Activated CD4-positive, alpha-beta T cell treated with anti-CD3 and anti-CD28 coated beads, Interleukin-2, amount 50 U/mL, for 1 hour (primary cell): ENCODE data around the gene DGAT2.
"Not testable (repeated sequence)": the region's sequence is repeated elsewhere in the genome, so short reads cannot be mapped to it uniquely, and the experiment has no call there.

Source experiments
- DNase-seq: peaks from one replicate; pipeline ENCODE4 v3.0.0-alpha.2; 2020

Gene DGAT2, protein sequence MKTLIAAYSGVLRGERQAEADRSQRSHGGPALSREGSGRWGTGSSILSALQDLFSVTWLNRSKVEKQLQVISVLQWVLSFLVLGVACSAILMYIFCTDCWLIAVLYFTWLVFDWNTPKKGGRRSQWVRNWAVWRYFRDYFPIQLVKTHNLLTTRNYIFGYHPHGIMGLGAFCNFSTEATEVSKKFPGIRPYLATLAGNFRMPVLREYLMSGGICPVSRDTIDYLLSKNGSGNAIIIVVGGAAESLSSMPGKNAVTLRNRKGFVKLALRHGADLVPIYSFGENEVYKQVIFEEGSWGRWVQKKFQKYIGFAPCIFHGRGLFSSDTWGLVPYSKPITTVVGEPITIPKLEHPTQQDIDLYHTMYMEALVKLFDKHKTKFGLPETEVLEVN

DNA sequence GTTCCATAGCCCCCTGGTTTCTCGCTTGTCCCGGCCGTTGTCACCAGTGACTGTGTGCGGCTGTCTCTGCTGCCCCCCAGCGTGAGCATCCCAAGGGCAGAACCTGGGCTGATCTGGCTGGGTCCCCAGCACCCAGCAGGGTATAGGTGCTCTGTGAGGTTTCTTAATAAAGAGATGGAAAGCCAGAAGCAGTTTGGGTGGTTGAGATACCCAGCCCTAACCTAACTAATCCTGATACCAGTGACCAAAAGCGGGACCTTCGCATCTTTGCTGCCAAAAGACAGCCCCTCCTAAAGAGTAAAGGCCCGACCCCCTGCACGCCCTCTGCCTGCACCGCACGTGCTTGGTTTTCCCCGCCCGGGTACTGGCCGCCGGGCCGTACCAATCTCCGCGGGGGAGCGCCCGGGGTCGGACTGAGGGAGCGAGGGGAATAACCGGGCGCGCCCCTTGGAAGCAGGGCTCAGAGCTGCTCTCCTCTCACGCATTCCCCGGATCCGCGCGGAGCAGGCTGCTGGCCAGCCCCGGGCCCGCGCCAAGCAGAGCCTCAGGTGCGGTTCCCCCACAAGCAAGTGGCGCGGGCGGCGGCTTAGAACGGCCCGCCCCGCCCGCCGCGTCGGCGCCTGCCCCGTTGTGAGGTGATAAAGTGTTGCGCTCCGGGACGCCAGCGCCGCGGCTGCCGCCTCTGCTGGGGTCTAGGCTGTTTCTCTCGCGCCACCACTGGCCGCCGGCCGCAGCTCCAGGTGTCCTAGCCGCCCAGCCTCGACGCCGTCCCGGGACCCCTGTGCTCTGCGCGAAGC is at the start of gene DGAT2:
Gene DGAT2 (plus strand): TSS at position 667 of the 797 bp plus-strand sequence. CDS start 214 bp downstream, outside the sequence.
- DNase-seq, result peak; percentile 66

DNA sequence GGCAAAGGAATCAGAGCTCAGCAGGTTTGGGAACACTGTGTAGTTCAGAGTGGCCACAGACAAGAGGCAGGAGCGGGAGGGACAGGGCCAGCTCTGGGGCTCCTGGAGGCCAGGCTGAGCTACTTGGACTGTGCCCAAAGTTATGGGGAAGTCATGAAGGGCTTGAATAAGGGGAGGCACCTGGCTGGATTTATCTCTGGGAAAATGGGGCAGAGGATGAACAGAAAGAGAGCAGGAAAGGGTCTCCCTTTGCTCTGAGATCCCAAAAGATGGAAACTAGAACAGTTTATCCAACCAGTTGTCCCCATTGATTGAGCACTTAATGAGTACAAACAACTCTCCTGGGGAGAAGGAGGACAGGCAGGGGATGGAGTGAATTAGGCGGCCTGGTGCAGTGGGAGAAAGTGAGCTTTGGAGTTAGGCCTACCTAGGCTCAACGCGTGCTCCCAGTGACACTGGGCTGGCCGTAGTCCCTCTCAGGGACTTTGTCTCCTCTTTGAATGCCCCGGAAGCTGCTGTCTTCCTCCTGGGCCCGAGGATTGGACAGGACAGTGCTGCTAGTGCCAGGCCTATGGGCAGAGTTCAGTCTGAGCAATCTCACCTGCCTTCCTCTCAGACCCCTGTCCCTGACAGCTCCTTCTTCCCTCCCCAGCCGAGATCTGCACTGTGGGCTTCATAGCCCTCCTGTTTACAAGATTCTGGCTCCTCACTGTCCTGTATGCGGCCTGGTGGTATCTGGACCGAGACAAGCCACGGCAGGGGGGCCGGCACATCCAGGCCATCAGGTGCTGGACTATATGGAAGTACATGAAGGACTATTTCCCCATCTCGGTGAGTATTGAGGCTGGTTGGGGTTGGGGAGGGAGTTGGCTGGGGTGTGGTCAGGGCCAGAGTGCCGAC is 49.0 kb upstream of the DGAT2 start:
- no peak for DNase-seq

- DNase-seq, result no peak
These were observed 47.9 kb upstream of the DGAT2 start for GRCh38 chr11:75720639-75721038.

DNA sequence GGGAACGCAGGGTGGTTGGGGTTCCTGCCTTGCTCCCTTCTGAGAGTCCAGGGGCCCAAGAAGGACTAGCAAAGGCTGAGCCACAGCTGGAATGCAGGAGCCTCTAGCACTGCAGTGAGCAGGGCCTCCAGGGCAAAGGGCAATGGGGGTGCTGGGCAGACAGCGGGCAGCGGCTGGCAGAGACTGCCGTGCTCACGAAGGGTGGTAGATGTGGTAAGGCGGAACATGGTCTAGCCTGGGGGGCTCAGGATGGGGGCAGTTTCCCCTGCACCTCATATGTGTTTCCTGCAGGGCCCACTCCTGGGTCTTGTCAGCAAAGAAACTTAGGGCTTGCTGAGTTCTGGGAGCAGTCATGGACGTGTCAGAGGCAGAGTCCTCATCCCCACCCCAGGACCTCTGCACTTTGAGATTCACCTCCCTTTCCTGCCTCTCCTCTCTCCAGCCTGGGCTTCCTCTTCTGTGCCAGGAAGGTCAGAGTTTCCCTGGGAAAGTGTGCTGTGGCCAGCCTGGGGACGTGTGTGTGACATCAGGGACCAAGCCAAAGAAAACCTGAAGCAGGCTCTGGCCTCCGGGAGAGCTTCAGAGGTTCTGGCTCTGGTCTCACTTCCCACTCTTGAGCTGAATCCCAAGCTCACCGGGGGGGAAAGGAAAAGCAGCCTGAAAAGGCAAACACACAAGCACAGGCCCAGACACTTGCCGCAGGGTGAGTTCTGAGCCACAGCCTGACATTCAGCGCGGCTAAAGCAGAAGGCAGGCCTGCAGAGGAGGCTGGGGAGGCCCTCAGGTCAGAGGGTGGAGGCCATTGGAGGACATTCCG is 46.5 kb upstream of the DGAT2 start:
- DNase-seq, result no peak

DNA sequence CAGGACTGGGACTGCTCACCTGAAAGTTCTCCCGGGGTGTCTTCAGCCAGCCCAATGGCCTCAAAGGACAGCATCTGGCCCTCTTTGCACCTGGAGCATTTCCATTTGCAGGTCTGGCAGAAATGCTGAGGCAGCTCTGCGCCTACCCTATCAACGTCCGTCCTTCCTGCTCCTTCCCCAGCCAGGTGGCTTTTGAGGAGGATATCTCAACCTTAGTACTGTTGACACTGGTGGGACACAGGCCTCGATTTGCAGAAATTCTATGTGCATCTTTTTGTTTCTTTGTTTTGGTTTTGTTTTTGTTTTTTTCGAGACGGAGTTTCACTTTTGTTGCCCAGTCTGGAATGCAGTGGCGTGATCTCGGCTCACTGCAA is 45.9 kb upstream of the DGAT2 start:
- DNase-seq, result no peak

- no peak for DNase-seq
These were observed 42.8 kb upstream of the DGAT2 start for GRCh38 chr11:75725547-75726320.

DNA sequence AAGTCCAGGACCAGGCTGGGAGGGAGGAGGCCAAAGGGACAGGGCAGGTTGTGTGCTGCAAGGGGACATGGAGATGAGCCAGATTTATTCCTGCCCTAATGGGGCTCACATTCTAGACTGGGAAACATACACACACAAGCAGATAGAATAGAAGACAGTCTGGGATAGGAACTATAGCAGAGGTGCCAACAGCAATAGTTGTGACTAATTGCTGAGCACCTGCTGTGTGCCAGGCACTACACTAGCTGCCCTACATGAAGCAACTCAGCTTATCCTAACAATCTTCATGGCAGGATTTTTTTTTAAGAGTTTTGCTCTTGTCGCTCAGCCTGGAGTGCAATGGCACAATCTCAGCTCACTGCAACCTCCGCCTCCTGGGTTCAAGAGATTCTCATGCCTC is 39.6 kb upstream of the DGAT2 start:
- no peak for DNase-seq

DNA sequence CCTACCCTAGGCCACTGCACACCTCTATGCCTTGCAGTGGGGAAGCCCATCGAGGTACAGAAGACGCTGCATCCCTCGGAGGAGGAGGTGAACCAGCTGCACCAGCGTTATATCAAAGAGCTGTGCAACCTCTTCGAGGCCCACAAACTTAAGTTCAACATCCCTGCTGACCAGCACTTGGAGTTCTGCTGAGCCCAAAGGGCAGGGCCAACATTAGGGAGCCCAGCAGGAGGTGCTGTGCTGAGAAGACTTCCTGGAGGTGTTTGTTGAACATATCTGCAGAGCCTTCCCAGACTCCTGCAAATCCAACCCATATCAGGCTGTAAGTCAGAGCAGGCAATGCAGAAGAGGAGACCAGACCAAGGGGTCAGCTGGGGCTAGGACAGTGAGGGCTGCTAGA is 37.5 kb upstream of the DGAT2 start:
- no peak for DNase-seq

DNA sequence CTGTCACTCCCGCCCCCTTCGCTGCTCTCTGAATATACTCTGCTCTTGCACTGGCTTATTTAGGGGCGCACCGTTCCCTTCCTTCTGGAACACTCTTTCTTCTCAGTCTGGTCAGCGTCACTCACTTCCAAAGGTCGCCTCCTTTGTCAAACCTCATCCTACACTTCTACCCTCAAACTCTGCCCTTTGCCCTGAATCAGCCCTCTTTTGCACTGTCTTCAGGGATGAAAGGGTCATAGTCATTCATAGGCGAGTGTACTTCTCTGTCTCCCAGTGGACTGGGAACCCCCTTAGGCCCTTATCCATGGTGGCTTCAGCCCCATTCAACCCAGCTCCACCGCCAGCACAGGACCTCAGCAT is 35.5 kb upstream of the DGAT2 start:
- DNase-seq, result no peak

DNA sequence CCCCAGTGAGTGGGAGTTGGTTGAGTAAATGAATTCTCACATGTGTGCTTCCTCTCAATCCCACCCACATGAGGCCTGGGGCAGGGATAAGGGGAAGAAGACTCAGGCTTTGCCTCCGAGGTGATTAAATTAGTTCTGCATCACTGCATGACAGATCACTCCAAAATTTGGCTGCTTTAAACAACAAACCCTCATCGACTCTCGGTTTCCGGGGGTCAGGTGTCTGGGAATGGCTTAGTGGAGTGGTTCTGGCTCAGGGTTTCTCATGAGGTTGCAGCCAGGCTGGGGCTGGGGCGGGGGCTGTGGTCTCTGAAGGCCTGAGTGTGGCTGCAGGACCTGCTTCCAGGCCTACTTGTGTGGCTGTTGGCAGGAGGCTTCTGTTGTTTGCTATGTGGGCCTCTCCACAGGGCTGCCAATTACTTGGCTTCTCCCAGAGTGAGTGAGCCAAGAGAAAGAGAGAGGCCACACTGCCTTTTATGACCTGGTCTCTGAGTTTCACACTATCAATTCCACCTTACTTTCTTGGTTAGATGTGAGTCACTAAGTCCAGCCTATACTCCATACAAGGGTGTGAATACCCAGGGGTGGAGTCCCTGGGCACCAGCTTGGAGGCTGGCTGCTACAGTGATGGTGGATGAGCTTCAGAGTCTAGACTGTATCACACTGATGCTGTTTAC is 35.0 kb upstream of the DGAT2 start:
- DNase-seq, result no peak

DNA sequence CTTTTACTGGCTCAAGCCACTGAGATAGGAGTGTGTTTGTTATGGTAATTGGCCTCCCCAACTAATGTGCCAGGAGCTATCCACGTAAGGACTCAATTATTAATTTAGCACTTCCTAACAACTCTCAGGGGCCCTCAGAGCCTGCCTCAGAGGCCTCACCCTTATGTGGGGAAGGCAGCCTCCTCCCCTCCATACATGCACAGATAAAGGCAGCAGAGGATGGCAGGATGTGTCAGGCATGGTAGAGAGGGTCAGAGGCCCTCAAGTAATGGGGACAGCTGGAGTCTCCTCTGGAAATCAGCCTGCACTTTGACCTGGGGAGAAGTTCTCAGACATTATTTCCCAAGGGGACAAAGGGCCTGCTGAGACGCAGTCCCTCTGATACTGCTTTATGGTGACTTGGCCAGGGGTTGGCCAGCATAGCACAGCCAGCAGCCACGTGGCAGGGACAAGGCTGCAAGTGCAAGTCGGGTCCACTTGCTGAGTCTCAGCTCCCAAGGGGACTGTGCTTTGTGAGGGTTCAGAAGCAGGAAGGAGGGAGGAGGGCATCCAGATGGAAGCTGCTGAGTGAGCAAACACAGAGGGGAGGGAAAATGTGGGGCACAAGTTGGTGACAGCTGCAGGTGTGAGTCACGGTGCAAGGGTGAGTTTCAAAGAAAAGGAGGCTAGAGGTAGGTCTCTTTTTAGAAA is 33.9 kb upstream of the DGAT2 start:
- no peak for DNase-seq

GRCh38 chr11:75735181-75735845 is 33.3 kb upstream of the DGAT2 start:
- no peak for DNase-seq

- DNase-seq, result no peak
These were observed 31.3 kb upstream of the DGAT2 start for GRCh38 chr11:75737314-75737713.

- no peak for DNase-seq
These were observed 27.9 kb upstream of the DGAT2 start for GRCh38 chr11:75740681-75741080.

- DNase-seq, result not testable (repeated sequence)
These were observed 25.4 kb upstream of the DGAT2 start for GRCh38 chr11:75743159-75743558.

GRCh38 chr11:75743711-75744563 is 24.6 kb upstream of the DGAT2 start:
- no peak for DNase-seq

DNA sequence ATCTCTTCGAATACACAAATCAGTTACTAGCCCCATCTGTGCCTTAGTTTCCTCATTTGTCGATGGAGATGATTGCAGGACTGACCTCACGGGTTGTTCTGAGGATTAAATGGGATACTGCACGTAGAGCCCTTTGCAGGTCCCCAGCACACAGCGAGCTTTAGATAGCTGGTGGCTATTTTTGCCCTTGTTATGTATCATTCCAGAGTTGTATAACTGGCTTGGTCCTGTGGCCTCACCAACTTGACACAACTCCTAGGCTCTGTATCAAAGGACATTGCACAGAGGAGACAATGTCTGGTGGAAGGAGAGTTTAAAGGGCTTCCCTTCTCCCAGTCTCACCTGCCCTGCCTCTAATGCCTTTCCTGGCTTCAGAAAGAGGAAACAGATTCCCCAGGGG is 22.8 kb upstream of the DGAT2 start:
- no peak for DNase-seq

- not testable (repeated sequence) for DNase-seq
These were observed 19.8 kb upstream of the DGAT2 start for GRCh38 chr11:75748729-75749273.
